ENCODE results near the gene MYO3B.

DNA sequence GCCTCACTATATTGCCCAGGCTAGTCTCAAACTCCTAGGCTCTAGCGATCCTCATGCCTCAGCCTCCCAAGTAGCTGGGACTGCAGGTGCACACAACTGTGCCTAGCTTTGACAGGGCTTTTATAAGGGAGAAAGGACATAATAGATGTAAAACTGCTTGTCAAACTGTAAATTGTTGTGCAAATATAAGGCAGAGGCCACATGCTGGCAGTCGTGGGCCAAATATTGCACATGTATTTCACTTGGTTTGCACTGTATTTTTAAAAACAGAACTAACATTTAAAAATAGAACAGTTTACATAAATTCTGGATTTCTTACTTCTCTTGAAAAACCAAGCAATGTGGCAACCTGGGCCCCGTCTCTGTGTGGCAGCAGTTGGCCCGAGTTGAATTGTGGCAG is 31.2 kb upstream of the MYO3B start:
- TF ChIP-seq, protein P1, sequence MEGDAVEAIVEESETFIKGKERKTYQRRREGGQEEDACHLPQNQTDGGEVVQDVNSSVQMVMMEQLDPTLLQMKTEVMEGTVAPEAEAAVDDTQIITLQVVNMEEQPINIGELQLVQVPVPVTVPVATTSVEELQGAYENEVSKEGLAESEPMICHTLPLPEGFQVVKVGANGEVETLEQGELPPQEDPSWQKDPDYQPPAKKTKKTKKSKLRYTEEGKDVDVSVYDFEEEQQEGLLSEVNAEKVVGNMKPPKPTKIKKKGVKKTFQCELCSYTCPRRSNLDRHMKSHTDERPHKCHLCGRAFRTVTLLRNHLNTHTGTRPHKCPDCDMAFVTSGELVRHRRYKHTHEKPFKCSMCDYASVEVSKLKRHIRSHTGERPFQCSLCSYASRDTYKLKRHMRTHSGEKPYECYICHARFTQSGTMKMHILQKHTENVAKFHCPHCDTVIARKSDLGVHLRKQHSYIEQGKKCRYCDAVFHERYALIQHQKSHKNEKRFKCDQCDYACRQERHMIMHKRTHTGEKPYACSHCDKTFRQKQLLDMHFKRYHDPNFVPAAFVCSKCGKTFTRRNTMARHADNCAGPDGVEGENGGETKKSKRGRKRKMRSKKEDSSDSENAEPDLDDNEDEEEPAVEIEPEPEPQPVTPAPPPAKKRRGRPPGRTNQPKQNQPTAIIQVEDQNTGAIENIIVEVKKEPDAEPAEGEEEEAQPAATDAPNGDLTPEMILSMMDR (conservative IDR thresholded peaks at IDR 0.05; ENCODE audit: low read depth, low read length): no peak
- no peak for TF ChIP-seq EZH2 (IDR thresholded peaks at IDR 0.05; ENCODE audit: borderline replicate concordance, low read depth, low read length, poor library complexity, severe bottlenecking)
